AG09309 (cell line): ENCODE data around the gene SLC2A1.

Experiments used
- DNase-seq: peaks from one replicate; pipeline ENCODE4 v3.0.0-alpha.2; 2010; ENCODE audit warnings: low read depth
- H3K4me3 ChIP-seq: 2 replicates; pipeline ENCODE4 v1.5.1; 2011; ENCODE audit warnings: mild to moderate bottlenecking, low read depth, low read length, moderate library complexity; ENCODE audit not compliant: control insufficient read depth
- TF ChIP-seq, protein P1 (sequence below): IDR thresholded peaks from 2 replicates; pipeline ENCODE4 v1.5.1; 2011; ENCODE audit warnings: mild to moderate bottlenecking, low read depth, low read length, inconsistent platforms; ENCODE audit not compliant: insufficient read depth, control insufficient read depth; ENCODE audit errors: missing control alignments

Gene SLC2A1

DNA sequence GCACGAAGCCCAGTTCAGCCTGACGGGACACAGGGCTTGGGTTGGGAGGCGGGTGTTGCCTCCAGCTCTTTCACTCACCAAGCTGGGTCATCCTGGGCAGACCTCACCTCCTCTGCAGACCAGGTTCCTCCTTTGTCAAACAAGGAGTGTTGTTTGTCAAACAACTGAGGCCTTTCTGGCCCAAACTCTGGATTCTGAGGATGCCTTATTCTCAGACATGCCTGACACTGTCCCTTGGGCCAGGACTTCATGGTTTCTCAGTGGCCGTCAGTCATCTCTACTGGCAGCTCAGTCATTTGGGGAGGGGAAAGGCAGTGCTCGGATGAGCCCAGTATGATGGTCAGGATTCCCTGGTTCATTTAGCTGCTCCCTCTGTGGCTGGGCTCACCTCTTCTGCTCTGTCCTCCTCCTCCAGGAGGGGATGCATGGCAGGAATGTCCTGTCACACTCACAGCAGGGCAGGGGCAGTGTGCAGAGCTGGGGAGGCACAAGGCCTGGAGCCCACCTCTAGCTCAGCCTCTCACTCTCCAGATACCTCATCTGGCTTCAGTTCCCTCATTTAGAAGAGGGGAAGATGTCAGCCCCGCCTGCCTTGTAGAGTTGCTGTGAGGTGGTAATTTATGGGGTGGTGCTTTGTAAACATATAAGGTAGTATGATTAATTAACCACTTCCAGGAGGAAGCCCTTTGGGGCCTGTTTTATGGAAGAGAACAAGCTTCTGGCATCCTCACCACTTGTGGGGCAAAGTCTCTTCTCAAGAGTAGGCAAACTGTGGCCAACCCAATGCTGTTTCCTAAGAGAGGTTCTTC is 20.6 kb downstream of the SLC2A1 start:
- no peak overlapping the region for H3K4me3 ChIP-seq
- TF ChIP-seq, protein P1, sequence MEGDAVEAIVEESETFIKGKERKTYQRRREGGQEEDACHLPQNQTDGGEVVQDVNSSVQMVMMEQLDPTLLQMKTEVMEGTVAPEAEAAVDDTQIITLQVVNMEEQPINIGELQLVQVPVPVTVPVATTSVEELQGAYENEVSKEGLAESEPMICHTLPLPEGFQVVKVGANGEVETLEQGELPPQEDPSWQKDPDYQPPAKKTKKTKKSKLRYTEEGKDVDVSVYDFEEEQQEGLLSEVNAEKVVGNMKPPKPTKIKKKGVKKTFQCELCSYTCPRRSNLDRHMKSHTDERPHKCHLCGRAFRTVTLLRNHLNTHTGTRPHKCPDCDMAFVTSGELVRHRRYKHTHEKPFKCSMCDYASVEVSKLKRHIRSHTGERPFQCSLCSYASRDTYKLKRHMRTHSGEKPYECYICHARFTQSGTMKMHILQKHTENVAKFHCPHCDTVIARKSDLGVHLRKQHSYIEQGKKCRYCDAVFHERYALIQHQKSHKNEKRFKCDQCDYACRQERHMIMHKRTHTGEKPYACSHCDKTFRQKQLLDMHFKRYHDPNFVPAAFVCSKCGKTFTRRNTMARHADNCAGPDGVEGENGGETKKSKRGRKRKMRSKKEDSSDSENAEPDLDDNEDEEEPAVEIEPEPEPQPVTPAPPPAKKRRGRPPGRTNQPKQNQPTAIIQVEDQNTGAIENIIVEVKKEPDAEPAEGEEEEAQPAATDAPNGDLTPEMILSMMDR, result no peak
- no peak for DNase-seq

DNA sequence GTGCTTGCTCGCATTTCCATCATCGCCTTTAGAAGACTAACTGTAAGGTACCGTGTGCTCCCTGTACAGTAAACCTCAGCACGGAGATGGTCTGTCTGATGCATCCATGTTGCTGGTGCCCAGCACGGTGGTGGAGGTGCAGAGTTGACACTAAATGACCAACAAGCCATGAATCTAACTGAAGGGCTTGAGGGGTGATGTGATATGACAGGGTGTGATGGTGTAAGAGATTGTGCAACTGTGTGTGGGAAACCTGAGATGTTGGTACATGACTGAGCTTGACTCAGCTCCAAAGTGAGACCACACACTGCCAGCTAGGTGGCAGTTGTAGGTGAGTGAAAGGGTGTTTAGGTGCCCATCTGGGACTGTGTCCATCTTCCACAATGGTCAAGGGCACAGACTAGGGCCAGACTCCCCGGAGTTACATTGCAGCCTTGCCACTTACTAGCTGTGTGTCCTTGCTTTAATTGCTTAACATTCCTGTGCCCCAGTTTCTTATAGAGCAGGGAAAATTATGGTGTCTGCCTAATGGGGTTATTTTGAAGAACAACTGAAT is 21.4 kb downstream of the SLC2A1 start:
- no peak overlapping the region for H3K4me3 ChIP-seq
- DNase-seq, result no peak
- TF ChIP-seq, protein P1, result no peak

DNA sequence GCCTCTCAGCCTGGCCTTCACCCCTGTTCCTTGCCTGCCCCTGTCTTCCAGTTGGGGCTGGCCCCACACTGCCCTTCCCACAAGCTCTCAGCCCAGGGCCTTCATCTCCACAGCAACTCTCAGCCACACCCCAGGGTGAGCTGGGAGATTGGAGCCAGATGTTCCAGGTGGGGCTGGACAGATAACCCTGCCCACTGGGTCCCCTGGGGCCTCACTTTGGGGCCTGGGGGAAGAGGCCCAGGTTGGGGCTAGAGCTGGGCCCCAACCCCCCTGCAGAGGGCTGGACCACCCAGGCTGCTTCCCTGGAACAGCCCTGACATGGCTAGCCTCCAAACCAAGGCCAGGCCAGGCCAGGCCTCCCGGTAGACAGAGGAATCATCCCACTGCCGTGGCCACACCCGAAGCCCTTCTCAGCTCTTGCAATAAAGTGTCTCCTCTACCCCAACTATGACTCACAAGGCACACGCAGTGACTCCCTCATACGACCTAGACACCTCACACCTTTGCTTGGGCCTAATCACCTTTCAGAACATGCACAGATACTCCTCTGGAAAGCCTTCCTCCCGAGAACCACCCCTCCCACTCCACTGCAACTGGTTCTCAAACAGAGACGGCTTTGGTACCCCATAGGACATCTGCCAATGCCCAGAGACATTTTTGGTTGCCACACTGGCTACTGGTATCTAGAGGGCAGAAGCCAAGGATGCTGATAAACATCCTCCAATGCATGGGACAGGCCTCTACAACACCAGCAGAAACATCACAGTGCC is 22.2 kb downstream of the SLC2A1 start:
- H3K4me3 ChIP-seq, result no peak overlapping the region
- TF ChIP-seq, protein P1, result no peak
- no peak for DNase-seq

DNA sequence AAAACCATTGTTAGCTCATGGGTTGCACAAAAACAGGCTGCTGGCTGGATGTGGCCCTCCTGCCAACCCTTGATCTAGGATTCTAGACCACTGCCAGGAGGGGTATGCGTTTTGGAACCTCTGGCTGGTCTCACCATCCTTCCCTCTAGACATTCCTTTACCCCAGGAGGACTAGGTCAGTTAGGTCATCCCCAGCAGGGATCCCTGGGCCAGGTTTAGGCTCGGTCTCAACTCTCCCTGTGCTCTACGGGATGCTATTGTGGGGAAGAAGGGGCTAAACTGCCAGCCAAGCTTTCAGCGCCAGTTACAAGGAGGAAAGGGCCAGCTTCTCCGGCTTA is 22.7 kb downstream of the SLC2A1 start:
- TF ChIP-seq, protein P1, result no peak
- DNase-seq, result no peak
- no peak overlapping the region for H3K4me3 ChIP-seq

DNA sequence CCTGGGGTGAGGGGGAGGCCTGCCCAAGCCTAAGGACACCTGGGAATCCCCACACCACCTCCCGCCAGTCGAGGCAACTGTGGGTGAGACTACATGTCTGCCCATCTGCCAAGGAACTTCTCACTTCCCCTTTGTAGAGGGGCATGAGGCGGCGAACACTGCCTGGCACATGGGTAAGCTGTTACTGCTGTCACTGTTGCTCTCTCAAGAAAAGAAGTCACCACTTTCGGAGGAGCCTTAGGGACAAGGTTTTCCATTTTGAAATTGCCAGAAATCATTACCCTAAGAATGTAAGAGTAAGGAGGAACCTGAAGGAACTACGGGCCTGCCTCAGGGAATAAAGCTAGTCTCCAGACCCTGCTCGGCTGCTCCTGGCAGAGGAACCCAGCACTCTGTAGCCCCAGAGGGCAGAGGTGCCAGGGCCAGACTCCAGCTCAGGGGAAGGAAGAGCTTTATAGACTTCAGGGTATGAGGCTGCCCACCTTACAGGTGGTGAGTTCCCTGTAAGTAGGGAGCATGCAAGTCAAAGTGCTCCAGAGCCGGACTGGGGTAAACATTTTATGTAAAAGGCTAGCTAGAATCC is 23.3 kb downstream of the SLC2A1 start:
- H3K4me3 ChIP-seq, result no peak overlapping the region
- TF ChIP-seq, protein P1, result no peak
- DNase-seq, result no peak

DNA sequence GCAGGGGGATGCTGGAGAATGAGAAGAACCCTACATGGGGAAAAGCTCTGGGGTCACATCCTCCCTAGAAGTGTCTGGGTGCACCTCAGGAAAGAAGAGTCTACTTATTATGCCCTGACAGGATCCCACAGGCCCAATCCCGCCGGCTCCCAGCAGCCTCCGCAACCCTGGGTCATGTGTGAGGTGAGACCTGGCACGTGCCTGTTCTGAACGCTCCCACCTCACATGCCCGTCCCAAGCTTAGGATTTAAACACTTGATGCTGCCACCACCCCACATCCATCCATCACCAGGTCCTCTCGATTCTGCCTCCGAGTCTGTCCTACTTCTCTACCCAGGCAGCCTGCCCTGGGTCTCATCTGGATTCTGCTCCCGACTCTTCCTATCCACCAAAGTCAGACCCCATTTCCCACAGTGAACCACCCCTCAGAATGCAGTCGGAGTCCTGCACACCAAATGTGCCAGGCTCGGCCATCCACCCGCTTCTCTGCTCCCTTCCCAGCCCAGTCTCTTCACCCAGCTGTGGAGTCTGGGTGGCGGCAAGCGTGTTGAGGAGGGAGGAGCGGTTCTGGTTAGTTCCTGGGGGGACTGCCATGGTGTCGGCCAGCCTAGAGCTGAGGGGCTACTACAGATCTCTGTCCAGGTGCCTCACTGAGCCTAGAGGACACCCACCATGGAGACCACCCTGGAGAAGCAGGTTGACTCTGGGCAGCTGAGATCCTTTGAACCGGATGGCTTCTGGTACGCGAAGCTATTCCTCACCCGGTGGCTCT is 23.9 kb downstream of the SLC2A1 start:
- H3K4me3 ChIP-seq, result no peak overlapping the region
- TF ChIP-seq, protein P1, result no peak
- no peak for DNase-seq
